Measurements from ENCODE around the gene HUS1B.
A peak's percentile ranks its signal among the peaks of the same experiment; 100 is the strongest.
"Not testable (repeated sequence)": the region's sequence is repeated elsewhere in the genome, so short reads cannot be mapped to it uniquely, and the experiment has no call there.

HUS1B gene

GRCh38 chr6:686497-686896 is 29.6 kb upstream of the HUS1B start:
- Mint-ChIP-seq H3K9me3 (no peaks in the 10 kb centered on the region), H3K4me3 (no peak overlapping the region), H3K27ac (no peak overlapping the region), H3K36me3 (ENCODE audit: low read depth) (peaks cover 18% of the 10 kb centered on the region), H3K27me3 (no peaks in the 10 kb centered on the region), H3K4me1 (ENCODE audit: low read depth) (peaks cover 55% of the 10 kb centered on the region)
- no peak for DNase-seq

DNA sequence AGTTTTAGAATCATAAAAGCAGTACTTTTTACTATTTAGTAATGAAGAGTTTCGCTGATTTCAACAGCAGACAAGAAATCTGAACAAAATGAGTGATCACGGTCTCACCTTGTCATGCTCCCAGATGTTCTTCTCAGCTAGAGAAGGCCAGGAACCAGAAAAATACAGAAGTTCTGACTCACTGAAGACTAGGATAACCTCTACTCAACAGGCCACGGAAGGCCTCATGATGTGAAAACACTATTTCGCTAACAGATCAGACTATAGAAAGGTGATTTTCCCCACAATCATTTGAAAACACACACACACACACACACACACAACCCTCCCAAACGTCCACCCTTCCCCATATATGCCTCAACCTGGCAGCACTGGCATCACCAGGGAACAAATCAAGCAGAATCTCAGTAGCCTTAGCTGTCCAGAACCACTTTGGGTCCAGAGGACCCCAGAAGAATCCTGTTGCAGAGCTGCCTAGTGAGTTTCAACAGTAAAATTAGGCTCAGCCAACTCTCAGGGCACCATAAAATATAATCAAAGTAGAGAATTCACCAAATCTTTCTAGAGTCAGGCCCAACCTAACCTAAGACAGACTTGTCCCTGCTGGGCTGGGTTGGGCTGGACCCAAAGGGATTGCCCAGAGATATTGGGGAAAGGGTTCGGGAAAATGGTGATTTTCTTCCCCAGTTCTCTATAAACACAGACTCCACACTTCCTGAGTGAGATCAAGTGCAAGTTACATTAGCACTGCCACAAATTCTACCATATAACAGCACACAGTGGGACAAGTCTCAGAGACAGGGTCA is 28.1 kb upstream of the HUS1B start:
- DNase-seq, result peak; percentile 52
- H3K4me3 Mint-ChIP-seq, result peak overlapping the region; percentile 52
- no peaks in the 10 kb centered on the region for H3K27me3 Mint-ChIP-seq
- H3K4me1 Mint-ChIP-seq (ENCODE audit: low read depth), result peaks cover 56% of the 10 kb centered on the region
- peaks cover 24% of the 10 kb centered on the region for H3K36me3 Mint-ChIP-seq (ENCODE audit: low read depth)
- H3K27ac Mint-ChIP-seq, result peak overlapping the region; percentile 97
- no peaks in the 10 kb centered on the region for H3K9me3 Mint-ChIP-seq

DNA sequence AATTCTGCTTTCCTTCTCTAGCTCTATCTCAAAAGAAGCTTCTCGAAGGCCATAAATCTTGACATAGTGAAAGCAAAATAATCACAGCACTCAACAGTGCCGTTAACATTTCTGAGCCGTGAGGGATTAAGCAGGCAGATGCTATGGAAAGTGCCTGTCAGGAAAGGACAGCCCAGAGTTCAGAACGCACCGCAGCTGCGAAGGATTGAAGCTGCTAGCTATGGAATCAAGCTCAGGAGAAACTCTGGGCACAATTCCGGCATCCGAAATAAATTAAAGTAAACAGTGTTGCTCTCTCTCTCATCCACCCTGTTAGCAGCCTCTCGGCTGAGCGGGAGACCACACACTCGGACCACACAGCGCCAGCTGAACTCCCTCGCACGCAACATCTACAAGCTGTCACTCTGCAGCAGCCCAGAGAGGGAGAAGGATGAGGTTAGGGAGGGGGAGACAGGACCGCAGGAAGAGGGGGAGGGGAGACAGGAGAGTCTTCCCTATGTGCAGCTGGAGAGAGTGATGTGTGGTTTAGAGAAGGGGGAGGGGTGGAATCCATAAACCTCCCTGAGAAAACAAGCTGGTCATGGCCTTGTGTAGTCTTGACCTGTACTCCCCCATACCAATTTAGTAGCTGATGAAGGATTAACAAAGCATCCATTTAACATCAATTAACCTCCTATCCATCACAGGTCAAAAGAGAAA is 27.0 kb upstream of the HUS1B start:
- DNase-seq, result no peak
- H3K27ac Mint-ChIP-seq, result peak overlapping the region; percentile 79
- peak overlapping the region; percentile 14 for H3K4me3 Mint-ChIP-seq
- peaks cover 56% of the 10 kb centered on the region for H3K4me1 Mint-ChIP-seq (ENCODE audit: low read depth)
- no peaks in the 10 kb centered on the region for H3K9me3 Mint-ChIP-seq
- peaks cover 31% of the 10 kb centered on the region for H3K36me3 Mint-ChIP-seq (ENCODE audit: low read depth)
- H3K27me3 Mint-ChIP-seq, result no peaks in the 10 kb centered on the region

- no peak for DNase-seq
- Mint-ChIP-seq H3K9me3 (no peaks in the 10 kb centered on the region), H3K27ac (no peak overlapping the region), H3K4me1 (ENCODE audit: low read depth) (peaks cover 64% of the 10 kb centered on the region), H3K36me3 (ENCODE audit: low read depth) (peaks cover 43% of the 10 kb centered on the region), H3K27me3 (no peaks in the 10 kb centered on the region), H3K4me3 (no peak overlapping the region)
These were observed 23.9 kb upstream of the HUS1B start for GRCh38 chr6:680666-681340.

DNA sequence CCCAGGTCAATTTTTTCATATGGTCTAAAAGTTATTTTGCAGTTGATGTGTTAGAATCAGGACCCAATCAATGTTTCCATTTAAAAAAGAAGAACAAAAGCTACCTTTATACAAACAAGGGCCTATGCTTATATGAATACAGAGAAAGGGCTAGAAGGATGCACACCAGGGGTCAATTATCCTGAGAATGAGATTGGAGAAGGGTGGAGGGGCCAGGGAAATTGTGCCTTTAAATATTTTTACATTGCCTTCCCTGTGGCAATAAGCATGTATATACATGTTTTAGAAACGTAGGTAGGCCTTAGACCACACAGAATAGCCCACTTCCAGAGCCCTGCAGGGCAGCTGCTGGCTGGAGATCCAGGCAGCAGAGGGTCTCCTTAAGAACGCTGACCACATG is 23.4 kb upstream of the HUS1B start:
- no peaks in the 10 kb centered on the region for H3K27me3 Mint-ChIP-seq
- H3K4me1 Mint-ChIP-seq (ENCODE audit: low read depth), result peaks cover 60% of the 10 kb centered on the region
- H3K27ac Mint-ChIP-seq, result no peak overlapping the region
- H3K9me3 Mint-ChIP-seq, result no peaks in the 10 kb centered on the region
- H3K36me3 Mint-ChIP-seq (ENCODE audit: low read depth), result peaks cover 37% of the 10 kb centered on the region
- DNase-seq, result no peak
- H3K4me3 Mint-ChIP-seq, result no peak overlapping the region

- peaks cover 39% of the 10 kb centered on the region for H3K36me3 Mint-ChIP-seq (ENCODE audit: low read depth)
- H3K4me1 Mint-ChIP-seq (ENCODE audit: low read depth), result peaks cover 63% of the 10 kb centered on the region
- no peak overlapping the region for H3K27ac Mint-ChIP-seq
- H3K27me3 Mint-ChIP-seq, result no peaks in the 10 kb centered on the region
- H3K9me3 Mint-ChIP-seq, result no peaks in the 10 kb centered on the region
- no peak overlapping the region for H3K4me3 Mint-ChIP-seq
- DNase-seq, result no peak
These were observed 22.4 kb upstream of the HUS1B start for GRCh38 chr6:679282-679681.

DNA sequence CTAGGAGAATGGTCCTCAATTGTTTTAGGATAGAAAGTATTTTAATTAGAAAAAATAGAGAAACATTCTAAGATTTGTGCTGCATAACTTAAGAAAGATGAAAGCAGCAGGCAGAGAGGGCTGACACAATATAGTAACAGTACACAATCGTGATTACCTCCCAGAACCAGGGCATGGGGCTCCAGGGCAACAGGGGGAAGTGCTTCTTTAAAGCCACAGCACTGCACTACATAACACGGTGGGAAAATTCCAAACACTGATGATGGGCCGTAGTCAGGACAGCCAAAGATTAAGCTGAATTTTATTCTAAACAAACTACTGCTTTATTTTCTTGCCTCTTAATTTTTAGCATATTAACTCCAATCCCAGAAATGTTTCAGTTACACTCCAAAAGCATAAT is 21.6 kb upstream of the HUS1B start:
- Mint-ChIP-seq H3K27ac (no peak overlapping the region), H3K27me3 (no peaks in the 10 kb centered on the region), H3K4me1 (ENCODE audit: low read depth) (peaks cover 57% of the 10 kb centered on the region), H3K9me3 (no peaks in the 10 kb centered on the region), H3K4me3 (no peak overlapping the region), H3K36me3 (ENCODE audit: low read depth) (peaks cover 39% of the 10 kb centered on the region)
- no peak for DNase-seq

- no peak for DNase-seq
- H3K9me3 Mint-ChIP-seq, result no peaks in the 10 kb centered on the region
These were observed 21.0 kb upstream of the HUS1B start for GRCh38 chr6:677919-678318.

GRCh38 chr6:674956-675355 is 18.1 kb upstream of the HUS1B start:
- H3K27me3 Mint-ChIP-seq, result no peaks in the 10 kb centered on the region
- DNase-seq, result no peak
- peak overlapping the region; percentile 13 for H3K4me3 Mint-ChIP-seq
- no peaks in the 10 kb centered on the region for H3K9me3 Mint-ChIP-seq
- H3K4me1 Mint-ChIP-seq (ENCODE audit: low read depth), result peaks cover 36% of the 10 kb centered on the region
- H3K36me3 Mint-ChIP-seq (ENCODE audit: low read depth), result peaks cover 28% of the 10 kb centered on the region
- H3K27ac Mint-ChIP-seq, result peak overlapping the region; percentile 77

More at GRCh38 chr6:677919-678318, 21.0 kb upstream of the HUS1B start:
- H3K27ac Mint-ChIP-seq, result no peak overlapping the region
- H3K27me3 Mint-ChIP-seq, result no peaks in the 10 kb centered on the region
- peaks cover 51% of the 10 kb centered on the region for H3K4me1 Mint-ChIP-seq (ENCODE audit: low read depth)
- H3K36me3 Mint-ChIP-seq (ENCODE audit: low read depth), result peaks cover 37% of the 10 kb centered on the region
- H3K4me3 Mint-ChIP-seq, result no peak overlapping the region

DNA sequence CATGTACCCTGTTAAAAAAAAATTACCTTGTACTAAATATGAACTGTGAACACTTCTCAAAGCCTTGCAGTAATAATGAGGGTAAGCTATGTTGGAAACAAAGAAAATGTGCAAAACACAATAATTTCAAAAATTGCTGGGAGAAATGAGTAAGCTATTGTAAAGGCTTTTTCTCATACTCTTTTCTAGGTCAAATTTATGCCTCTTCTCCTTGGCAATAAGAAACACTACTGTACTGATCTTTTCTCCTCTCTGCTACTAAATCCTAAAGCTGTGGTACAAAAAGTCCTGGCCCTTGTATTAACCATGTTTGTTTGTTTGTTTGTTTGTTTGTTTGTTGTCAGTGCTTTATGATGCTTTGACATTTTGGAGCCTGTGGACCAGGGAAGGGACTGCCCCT is 17.5 kb upstream of the HUS1B start:
- no peaks in the 10 kb centered on the region for H3K27me3 Mint-ChIP-seq
- no peak for DNase-seq
- H3K9me3 Mint-ChIP-seq, result no peaks in the 10 kb centered on the region
- H3K4me1 Mint-ChIP-seq (ENCODE audit: low read depth), result peaks cover 32% of the 10 kb centered on the region
- H3K36me3 Mint-ChIP-seq (ENCODE audit: low read depth), result peaks cover 28% of the 10 kb centered on the region
- no peak overlapping the region for H3K4me3 Mint-ChIP-seq
- H3K27ac Mint-ChIP-seq, result peak overlapping the region; percentile 77

DNA sequence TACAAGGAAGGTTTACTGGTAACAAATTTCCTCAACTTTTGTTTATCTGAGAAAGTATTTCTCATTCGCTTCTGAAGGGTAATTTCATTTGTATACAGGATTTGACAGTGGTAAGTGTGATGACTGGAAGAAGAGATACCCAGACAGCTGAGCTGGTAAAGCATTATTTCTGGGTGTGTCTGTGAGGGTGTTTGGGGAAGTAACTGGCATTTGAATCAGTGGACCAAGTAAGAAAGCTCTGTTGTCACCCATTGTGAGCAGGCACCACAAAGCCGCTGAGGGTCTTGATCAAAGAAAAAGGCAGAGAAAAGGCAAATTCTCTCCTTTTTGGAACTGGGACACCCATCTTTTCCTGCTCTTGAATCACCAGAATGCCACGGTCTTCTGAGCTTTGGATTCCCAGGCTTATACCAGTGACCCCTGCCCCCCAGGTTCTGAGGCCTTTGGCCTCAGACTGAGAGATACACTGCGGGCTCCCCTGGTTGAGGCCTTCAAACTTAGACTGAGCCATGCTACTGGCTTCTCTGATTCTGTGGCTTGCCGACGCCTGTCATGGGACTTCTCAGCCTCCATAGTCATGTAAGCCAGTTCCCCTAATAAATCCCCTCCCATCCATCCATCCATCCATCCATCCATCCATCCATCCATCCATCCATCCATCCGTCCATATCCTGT is 10.5 kb upstream of the HUS1B start:
- Mint-ChIP-seq H3K27me3 (no peaks in the 10 kb centered on the region), H3K36me3 (ENCODE audit: low read depth) (peaks cover 25% of the 10 kb centered on the region), H3K4me3 (no peak overlapping the region), H3K4me1 (ENCODE audit: low read depth) (peaks cover 44% of the 10 kb centered on the region), H3K27ac (no peak overlapping the region), H3K9me3 (peaks cover 7% of the 10 kb centered on the region)
- no peak for DNase-seq

- Mint-ChIP-seq H3K36me3 (ENCODE audit: low read depth) (peaks cover 22% of the 10 kb centered on the region), H3K27ac (no peak overlapping the region), H3K4me3 (no peak overlapping the region), H3K9me3 (peaks cover 7% of the 10 kb centered on the region), H3K4me1 (ENCODE audit: low read depth) (peaks cover 57% of the 10 kb centered on the region), H3K27me3 (no peaks in the 10 kb centered on the region)
- no peak for DNase-seq
These were observed 8.7 kb upstream of the HUS1B start for GRCh38 chr6:665403-666267.

GRCh38 chr6:663788-664187 is 6.9 kb upstream of the HUS1B start:
- H3K9me3 Mint-ChIP-seq, H3K27me3 Mint-ChIP-seq, DNase-seq, H3K4me3 Mint-ChIP-seq, H3K27ac Mint-ChIP-seq: not testable (repeated sequence)
- Mint-ChIP-seq H3K36me3 (ENCODE audit: low read depth) (peaks cover 15% of the 10 kb centered on the region), H3K4me1 (ENCODE audit: low read depth) (peaks cover 71% of the 10 kb centered on the region)

Data from activated T-cell treated with anti-CD3 and anti-CD28 coated beads, Interleukin-2, amount 50 U/mL, for 24 hours (primary cell).